Heart left ventricle (tissue), 13 donors: ENCODE results near the gene CHCHD6.

Source experiments
- CTCF ChIP-seq, 12 donors: fragments of 200-600 bp; sonication (generic) in 4 of 12; IDR thresholded peaks; one replicate each; pipeline versions ENCODE4 v1.5.0 to v1.8.0; 2018 to 2022; ENCODE audit warnings: antibody characterized with exemption in 12 of 12, mild to moderate bottlenecking in 5 of 12
- POLR2A ChIP-seq, 2 donors: fragments of 450-650 bp; IDR thresholded peaks; one replicate each; pipeline ENCODE4 v1.6.1; 2017; ENCODE audit warnings: antibody characterized with exemption in 2 of 2, mild to moderate bottlenecking in 2 of 2, moderate library complexity in 2 of 2
- donor health status: ischemic (EF 13 %, LVEDD 7.1; RV severe dilation, severe dysfunction).
- donor health status: DM: no; HTN: yes; CAD: no.
- donor health status: DM: no; HTN: no; CAD: no.
- donor health status: ischemic (EF 25% LVEDD 6.9; RV normal size, moderate dysfunction).
- donor health status: ischemic (EF 25% LVEDD 5.7; RV mildly dilated, moderate dysfunction).
- donor health status: ischemic (EF 35%, LVEDD 5.7; RV mildly dilated, moderate dysfunction).
- donor health status: nonischemic (EF 11% LVEDD 7.7; RV severe dilation, severe dysfunction).
- donor health status: DM: yes; HTN: yes; CAD: no.
- donor health status: PGD.
- donor health status: ischemic (EF 29% LVEDD 5.4; RV normal size, mild dysfunction).
- donor health status: nonischemic (EF 23%, LVEDD 6.1; RV moderate dilation, normal function).

- TF ChIP-seq CTCF (IDR thresholded peaks at IDR 0.05) (no peak), POLR2A (IDR thresholded peaks at IDR 0.05) (no peak)
These were observed 257.9 kb downstream of the CHCHD6 start for GRCh38 chr3:126961791-126962461.
